GM20000 (cell line): Measurements from ENCODE around the gene DEPDC5.

Experiments
- DNase-seq: peaks from one replicate; pipeline ENCODE4 v3.0.0; 2012; ENCODE audit warnings: low spot score
- TF ChIP-seq, protein P1 (sequence below): IDR thresholded peaks from 2 replicates; pipeline ENCODE4 v1.5.1; 2012; ENCODE audit warnings: mild to moderate bottlenecking, control low read depth; ENCODE audit errors: extremely low read depth, missing control alignments

Gene DEPDC5

DNA sequence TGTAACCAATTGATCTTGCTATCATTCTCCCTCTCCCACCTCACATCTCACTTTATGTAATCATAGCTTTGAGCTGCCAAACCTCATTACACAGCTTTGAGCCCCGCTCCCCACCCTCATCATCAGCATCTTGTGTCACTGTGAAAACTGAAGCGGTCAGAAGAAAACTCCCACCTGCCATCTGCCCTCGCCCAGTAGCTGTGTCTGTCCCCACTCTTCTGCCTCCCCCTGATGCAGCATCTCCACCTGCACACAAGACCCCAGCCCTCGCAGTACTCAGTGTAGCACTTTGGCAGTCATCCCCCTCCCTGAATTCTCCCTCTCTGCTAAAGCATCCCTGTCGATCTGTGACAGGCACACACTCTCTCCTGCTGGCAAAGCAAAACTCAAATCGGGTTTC is 130.2 kb downstream of the DEPDC5 start:
- TF ChIP-seq, protein P1, sequence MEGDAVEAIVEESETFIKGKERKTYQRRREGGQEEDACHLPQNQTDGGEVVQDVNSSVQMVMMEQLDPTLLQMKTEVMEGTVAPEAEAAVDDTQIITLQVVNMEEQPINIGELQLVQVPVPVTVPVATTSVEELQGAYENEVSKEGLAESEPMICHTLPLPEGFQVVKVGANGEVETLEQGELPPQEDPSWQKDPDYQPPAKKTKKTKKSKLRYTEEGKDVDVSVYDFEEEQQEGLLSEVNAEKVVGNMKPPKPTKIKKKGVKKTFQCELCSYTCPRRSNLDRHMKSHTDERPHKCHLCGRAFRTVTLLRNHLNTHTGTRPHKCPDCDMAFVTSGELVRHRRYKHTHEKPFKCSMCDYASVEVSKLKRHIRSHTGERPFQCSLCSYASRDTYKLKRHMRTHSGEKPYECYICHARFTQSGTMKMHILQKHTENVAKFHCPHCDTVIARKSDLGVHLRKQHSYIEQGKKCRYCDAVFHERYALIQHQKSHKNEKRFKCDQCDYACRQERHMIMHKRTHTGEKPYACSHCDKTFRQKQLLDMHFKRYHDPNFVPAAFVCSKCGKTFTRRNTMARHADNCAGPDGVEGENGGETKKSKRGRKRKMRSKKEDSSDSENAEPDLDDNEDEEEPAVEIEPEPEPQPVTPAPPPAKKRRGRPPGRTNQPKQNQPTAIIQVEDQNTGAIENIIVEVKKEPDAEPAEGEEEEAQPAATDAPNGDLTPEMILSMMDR: no peak
- no peak for DNase-seq

DNA sequence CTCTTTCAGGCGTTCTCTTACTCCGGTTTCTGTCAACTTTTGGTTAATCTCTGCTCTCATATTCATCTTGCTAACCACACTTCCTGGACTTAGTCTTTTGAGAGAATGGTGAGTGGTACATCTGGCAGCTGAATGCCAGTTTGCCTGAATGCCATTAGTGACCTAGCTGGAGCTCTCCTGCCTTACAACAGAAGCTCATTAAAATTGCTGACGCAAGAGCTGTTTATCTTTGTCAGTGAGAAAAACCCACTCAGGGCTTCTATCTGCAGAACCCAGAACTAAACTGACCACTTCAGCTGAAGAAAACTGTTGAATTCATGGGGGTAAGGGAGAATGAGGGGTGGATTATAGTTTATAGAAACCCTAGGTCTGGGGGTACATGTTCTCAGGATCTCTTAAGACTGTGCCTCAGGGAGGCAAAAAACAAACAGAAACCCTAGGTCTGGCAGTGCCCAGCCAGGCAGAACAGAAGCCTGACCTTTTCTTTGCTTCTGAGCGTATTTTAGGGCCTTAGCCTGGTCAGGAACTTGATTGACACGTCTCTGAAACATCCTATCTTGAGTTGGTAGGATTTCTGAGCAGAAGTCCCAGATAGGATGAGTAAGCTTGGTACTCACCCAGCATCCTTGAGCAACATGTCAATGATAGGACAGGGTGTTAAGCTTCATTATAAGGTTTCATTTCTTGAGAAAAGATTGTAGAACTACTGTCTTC is 137.7 kb downstream of the DEPDC5 start:
- TF ChIP-seq, protein P1: no peak
- DNase-seq: no peak

DNA sequence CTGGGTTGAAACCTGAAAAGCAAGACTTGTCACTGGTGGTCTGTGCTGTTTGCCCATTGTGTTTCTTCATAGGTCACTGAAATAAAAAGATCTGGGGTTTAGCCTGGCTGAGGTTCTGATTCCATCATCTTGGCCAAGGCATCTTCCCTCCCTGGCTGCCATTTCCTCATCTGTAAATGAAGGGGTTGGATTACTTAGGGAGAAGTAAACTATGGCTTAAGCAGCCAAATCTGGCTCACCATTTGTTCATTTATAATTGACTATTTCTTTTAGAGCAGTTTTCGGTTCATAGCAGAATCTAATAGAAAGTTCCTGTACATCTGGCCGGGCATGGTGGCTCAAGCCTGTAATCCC is 138.2 kb downstream of the DEPDC5 start:
- DNase-seq: no peak
- TF ChIP-seq, protein P1: no peak

DNA sequence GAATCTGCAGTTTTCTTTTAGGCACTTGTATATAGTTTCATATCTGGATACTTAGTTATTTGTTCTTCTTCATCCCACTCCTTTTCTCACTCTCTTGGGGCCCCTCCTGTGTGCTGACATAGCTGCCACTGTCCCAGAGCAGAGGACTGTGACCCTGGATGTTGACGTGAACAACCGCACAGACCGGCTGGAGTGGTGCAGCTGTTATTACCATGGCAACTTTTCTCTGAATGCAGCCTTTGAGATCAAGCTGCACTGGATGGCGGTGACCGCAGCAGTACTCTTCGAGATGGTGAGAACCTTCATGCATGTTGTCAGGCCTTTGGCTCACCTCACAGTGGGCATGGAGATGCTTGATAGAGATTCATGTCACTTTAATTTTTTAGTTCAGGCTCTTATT is 139.6 kb downstream of the DEPDC5 start:
- no peak for DNase-seq
- TF ChIP-seq, protein P1: no peak

DNA sequence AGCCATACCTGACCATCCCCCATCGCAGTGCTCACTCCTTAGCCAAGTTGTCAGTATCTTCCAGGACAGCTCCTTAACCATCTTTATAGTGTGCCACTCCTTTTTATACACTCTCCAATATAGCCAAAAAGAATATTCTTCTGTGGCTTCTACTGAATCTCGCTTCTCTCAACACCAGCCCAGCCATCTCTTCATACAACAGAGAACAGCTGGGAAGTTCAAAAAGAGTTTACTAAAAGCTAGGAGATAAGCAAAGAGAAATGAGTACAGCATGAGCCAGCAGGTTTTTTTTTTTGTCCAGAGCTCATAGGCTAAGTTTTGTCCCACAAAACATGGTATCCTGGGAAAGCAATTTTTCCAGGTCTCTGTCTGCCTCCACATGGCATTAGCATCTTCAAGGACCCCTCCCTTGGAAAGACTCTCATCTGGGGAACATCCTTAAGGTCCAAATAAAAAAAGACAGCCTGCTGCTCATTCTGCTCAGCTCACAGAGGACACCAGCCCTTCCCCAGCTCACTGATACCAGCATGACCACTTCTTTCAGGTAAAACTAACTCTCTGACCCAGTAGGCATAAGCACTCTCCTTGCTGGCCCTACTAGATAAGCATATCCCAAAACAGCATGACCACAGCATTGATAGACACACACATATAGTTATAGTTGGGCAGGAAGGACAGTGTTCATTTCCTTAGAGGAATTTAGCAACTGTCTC is 141.7 kb downstream of the DEPDC5 start:
- TF ChIP-seq, protein P1: no peak
- DNase-seq: no peak

DNA sequence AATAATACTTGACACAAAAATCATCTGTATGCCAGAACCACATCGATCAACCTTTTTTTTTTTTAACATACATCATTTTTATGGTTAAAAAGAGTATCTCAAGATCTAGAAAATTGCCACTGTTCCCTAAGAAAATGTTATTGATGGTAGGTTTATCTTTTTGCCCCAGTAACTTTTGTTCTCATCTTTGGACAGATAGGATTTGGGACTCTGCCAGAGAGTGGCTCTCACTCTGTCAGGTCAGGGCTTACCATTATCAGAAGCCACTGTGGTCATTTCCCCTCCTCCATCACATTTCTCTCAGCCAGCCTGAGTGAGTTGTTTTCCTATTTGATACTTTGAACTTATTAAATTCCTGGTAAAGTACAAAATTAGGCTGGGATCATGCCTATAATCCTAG is 142.7 kb downstream of the DEPDC5 start:
- TF ChIP-seq, protein P1: no peak
- DNase-seq: no peak
